ENCODE data around the gene BCAS3. TPM values are rescaled to one million over a fixed set of nuclear protein-coding genes. Genes with fewer than 3 reads are reported as not detected.

Gene BCAS3
- total RNA-seq, 4 donors from 2014 or later, result 13.0 to 27.8 (median 20.7) TPM

DNA sequence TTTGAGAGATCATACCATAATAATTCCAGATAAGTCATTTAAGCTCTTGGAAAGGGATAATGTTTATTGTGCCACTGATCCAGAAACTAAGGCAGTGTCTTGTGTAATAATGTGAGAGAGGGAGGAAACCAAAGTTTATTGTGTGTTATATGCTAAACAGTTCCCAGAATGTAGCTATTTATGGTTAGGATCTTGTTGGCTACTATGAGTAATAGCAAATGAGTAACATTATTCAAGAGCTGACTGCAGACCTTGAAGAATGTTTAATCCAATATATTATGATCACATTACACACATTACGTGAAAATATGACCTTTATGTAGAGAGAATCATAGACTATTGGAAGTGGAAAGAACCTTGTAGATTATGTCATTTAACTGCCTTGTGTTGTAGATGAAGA is 139.5 kb downstream of the BCAS3 start:
- Histone ChIP-seq H3K9me3 (peaks cover 0 to 7% (median 0%) of the 10 kb centered on the region in 3 donors), H3K27me3 (no peaks in the 10 kb centered on the region), H3K4me1 (peaks cover 0 to 10% (median 0%) of the 10 kb centered on the region in 3 donors), H3K36me3 (no peaks in the 10 kb centered on the region), H3K4me3 (no peak overlapping the region), H3K27ac (peak overlapping the region in 2 of 4 donors; percentile 29 to 49)
- TF ChIP-seq, protein P1, sequence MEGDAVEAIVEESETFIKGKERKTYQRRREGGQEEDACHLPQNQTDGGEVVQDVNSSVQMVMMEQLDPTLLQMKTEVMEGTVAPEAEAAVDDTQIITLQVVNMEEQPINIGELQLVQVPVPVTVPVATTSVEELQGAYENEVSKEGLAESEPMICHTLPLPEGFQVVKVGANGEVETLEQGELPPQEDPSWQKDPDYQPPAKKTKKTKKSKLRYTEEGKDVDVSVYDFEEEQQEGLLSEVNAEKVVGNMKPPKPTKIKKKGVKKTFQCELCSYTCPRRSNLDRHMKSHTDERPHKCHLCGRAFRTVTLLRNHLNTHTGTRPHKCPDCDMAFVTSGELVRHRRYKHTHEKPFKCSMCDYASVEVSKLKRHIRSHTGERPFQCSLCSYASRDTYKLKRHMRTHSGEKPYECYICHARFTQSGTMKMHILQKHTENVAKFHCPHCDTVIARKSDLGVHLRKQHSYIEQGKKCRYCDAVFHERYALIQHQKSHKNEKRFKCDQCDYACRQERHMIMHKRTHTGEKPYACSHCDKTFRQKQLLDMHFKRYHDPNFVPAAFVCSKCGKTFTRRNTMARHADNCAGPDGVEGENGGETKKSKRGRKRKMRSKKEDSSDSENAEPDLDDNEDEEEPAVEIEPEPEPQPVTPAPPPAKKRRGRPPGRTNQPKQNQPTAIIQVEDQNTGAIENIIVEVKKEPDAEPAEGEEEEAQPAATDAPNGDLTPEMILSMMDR (IDR thresholded peaks at IDR 0.05), result no peak
- TF ChIP-seq POLR2A (IDR thresholded peaks at IDR 0.05), result no peak
- WGBS, 2 donors, result 22 to 41% methylated on average over 1 of the region's 1 CpG
- no peak for DNase-seq
- intact Hi-C loops (cut with DNase I), result no loop called here

DNA sequence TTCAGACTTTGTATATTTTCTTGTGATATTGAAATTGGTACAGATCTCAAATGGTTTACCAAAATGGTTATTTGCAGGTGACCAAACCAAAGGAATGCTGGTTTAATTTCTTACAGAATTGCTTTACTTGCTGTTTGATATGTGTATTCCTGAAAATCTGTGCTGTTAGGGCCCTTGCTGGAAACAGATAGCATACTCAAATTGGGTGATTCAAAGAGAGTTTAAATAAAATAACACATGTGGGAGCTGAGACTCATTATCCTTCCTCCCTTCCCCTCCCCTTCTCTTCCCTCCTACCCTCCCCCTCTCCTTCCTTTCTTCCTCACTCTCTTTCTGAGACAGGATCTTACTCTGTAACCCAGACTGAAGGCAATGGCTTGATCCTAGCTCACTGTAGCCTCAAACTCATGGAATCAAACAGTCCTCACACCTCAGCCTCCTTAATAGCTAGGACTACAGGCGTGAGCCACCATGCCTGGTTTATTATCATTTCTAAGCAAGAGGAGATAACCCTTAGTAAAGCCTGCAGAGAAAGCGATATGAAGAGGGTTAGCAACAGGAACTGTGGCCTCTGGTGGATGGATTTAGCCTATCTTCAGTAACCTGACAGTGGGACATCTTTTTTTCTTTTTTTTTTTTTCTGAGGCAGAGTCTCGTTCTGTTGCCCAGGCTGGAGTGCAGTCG is 141.9 kb downstream of the BCAS3 start:
- Histone ChIP-seq H3K36me3 (no peaks in the 10 kb centered on the region), H3K4me1 (peaks cover 0 to 30% (median 3%) of the 10 kb centered on the region in 3 donors), H3K27ac (no peak overlapping the region), H3K27me3 (no peaks in the 10 kb centered on the region), H3K4me3 (no peak overlapping the region), H3K9me3 (no peaks in the 10 kb centered on the region)
- no peak for DNase-seq
- WGBS, 2 donors, result 88 to 93% methylated on average over 4 of the region's 4 CpGs
- intact Hi-C loops (cut with DNase I), result no loop called here
- TF ChIP-seq, protein P1 (IDR thresholded peaks at IDR 0.05), result no peak

DNA sequence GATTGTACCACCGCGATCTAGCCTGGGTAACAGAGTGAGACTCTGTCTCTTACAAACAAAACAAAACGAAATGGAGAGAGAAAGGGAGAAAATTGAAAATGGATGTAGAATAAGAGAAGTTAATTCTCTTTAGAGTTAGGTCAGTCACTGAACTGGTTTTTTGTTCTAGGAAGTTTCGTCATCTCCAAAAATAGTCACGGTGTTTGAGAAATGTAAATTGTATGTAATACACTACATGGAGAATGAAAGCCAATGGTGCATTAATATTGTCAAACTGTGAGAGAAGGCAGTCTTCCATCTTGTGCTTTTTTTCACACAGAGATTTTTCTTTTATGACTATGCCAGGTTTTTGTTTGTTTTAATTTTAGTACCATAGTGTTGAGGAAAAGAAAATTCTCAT is 145.9 kb downstream of the BCAS3 start:
- peaks cover 0 to 21% (median 3%) of the 10 kb centered on the region in 3 donors for H3K4me1 ChIP-seq
- H3K27ac ChIP-seq, result peak overlapping the region in 2 of 4 donors; percentile 43 to 50
- WGBS, 2 donors, result 35 to 38% methylated on average over 5 of the region's 5 CpGs
- intact Hi-C loops (cut with DNase I), result no loop called here
- no peak overlapping the region for H3K4me3 ChIP-seq
- no peak for TF ChIP-seq POLR2A (IDR thresholded peaks at IDR 0.05)
- TF ChIP-seq, protein P1 (IDR thresholded peaks at IDR 0.05), result no peak
- DNase-seq, result no peak
- no peaks in the 10 kb centered on the region for H3K27me3 ChIP-seq
- H3K9me3 ChIP-seq, result no peaks in the 10 kb centered on the region
- H3K36me3 ChIP-seq, result no peaks in the 10 kb centered on the region

DNA sequence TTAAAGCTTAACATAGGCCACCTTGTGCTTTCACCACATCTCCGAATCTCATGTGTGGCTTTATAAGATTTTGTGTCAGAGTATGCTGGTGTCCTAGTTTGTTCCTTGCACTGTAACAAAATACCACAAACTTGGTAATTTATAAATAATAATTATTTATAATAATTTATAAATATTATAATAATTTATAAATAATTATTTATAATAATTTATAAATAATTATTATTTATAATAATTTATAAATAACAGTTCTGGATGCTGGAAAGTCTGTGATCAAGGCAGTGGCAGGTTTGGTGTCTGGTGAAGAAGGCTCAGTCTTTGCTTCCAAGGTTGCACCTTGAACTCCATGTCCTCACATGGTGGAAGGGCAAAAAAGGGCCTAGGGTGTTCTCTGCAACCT is 147.7 kb downstream of the BCAS3 start:
- no peaks in the 10 kb centered on the region for H3K36me3 ChIP-seq
- peaks cover 0 to 21% (median 3%) of the 10 kb centered on the region in 3 donors for H3K4me1 ChIP-seq
- H3K4me3 ChIP-seq, result no peak overlapping the region
- 92 to 100% methylated on average over 1 of the region's 1 CpG for whole genome bisulfite sequencing, 2 donors
- H3K27me3 ChIP-seq, result no peaks in the 10 kb centered on the region
- TF ChIP-seq POLR2A (IDR thresholded peaks at IDR 0.05), result no peak
- TF ChIP-seq, protein P1 (IDR thresholded peaks at IDR 0.05), result no peak
- no peak for DNase-seq
- no peaks in the 10 kb centered on the region for H3K9me3 ChIP-seq
- intact Hi-C loops (cut with DNase I), result no loop called here
- H3K27ac ChIP-seq, result no peak overlapping the region

DNA sequence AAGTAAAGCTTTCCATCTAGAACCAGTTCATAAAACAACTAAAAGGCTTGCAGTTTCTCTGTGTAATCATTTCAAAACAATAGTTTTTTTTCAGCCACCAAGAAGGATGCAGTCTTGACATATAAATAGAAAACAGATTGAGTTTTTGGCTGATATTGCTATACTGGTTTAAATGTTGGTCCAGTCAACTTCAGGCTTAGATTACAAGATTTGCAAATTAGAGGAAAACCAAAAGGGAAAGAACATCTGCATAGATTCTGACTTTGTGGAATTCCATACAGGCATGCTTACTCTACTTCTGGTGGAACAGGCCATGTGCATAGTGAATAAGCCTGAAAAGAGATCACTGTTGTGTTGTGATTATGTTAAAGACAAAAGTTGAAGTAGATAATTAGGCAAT is 150.3 kb downstream of the BCAS3 start:
- Histone ChIP-seq H3K9me3 (no peaks in the 10 kb centered on the region), H3K27ac (no peak overlapping the region), H3K36me3 (no peaks in the 10 kb centered on the region), H3K4me3 (no peak overlapping the region), H3K27me3 (no peaks in the 10 kb centered on the region), H3K4me1 (peaks cover 0 to 25% (median 3%) of the 10 kb centered on the region in 3 donors)
- intact Hi-C loops (cut with DNase I), result no loop called here
- no peak for TF ChIP-seq POLR2A (IDR thresholded peaks at IDR 0.05)
- TF ChIP-seq, protein P1 (IDR thresholded peaks at IDR 0.05), result no peak
- DNase-seq, result no peak
